HL-60 (cell line): ENCODE measurements around the gene MED10.

Source experiments
- POLR2AphosphoS5 ChIP-seq: IDR thresholded peaks from 2 replicates; pipeline ENCODE4 v1.6.1; 2012; ENCODE audit warnings: low read depth
- TF ChIP-seq, protein P1 (sequence below): IDR thresholded peaks from one replicate; pipeline ENCODE4 v1.5.1; 2011; ENCODE audit warnings: low read length, control low read depth, inconsistent platforms; ENCODE audit not compliant: insufficient read depth

GRCh38 chr5:6396836-6397535, 18.6 kb upstream of the MED10 start:
- TF ChIP-seq, protein P1, sequence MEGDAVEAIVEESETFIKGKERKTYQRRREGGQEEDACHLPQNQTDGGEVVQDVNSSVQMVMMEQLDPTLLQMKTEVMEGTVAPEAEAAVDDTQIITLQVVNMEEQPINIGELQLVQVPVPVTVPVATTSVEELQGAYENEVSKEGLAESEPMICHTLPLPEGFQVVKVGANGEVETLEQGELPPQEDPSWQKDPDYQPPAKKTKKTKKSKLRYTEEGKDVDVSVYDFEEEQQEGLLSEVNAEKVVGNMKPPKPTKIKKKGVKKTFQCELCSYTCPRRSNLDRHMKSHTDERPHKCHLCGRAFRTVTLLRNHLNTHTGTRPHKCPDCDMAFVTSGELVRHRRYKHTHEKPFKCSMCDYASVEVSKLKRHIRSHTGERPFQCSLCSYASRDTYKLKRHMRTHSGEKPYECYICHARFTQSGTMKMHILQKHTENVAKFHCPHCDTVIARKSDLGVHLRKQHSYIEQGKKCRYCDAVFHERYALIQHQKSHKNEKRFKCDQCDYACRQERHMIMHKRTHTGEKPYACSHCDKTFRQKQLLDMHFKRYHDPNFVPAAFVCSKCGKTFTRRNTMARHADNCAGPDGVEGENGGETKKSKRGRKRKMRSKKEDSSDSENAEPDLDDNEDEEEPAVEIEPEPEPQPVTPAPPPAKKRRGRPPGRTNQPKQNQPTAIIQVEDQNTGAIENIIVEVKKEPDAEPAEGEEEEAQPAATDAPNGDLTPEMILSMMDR, result no peak
- no peak for TF ChIP-seq POLR2AphosphoS5
